SK-N-SH (cell line): Measurements from ENCODE around the gene ARMH4. TPM values are rescaled to one million over a fixed set of nuclear protein-coding genes. Genes with fewer than 3 reads are reported as not detected.

Experiments
- CTCF ChIA-PET: fragments of 300-600, 350-600 bp; formaldehyde crosslinking; extraction: SDS; loops from one replicate; lab custom pipeline; 2021; lab: Yijun Ruan, JAX
- POLR2A ChIA-PET: fragments of 350-600 bp; sonication (Branson Sonifier 250); formaldehyde crosslinking; extraction: SDS; loops from one replicate; lab custom pipeline; 2020; ENCODE audit warnings: antibody characterized with exemption, inconsistent platforms; lab: Yijun Ruan, JAX
- DNase-seq: peaks from one replicate; pipeline ENCODE4 v3.0.0; 2012
- H2AFZ ChIP-seq: fragments of 200-600 bp; sonication (generic); 2 replicates; pipeline ENCODE4 v1.8.1; 2016; ENCODE audit warnings: antibody characterized with exemption, mild to moderate bottlenecking, low read depth
- H3F3A ChIP-seq: fragments of 200-600 bp; sonication (generic); replicated peaks from 2 replicates; pipeline ENCODE3; 2016; ENCODE audit warnings: antibody characterized with exemption, mild to moderate bottlenecking; ENCODE audit not compliant: insufficient read depth
- H3K27ac ChIP-seq, 2 experiments: fragments of 200-500 bp in 1 of 2; fragments of 200-600 bp in 1 of 2; sonication (Bioruptor generic) in 1 of 2; sonication (generic), shearing (Covaris generic) in 1 of 2; 2 replicates each; pipeline versions ENCODE4 v1.5.1 to v1.6.1; 2014 to 2016; ENCODE audit warnings: low read depth in 2 of 2, inconsistent platforms in 1 of 2, low read length in 1 of 2, mild to moderate bottlenecking in 1 of 2, mixed read lengths in 1 of 2
- H3K27me3 ChIP-seq: fragments of 200-600 bp; sonication (generic), shearing (Covaris generic); 2 replicates; pipeline ENCODE4 v1.6.1; 2016; ENCODE audit warnings: mixed run types; ENCODE audit not compliant: insufficient read depth
- H3K36me3 ChIP-seq, 2 experiments: fragments of 200-500 bp in 1 of 2; fragments of 200-600 bp in 1 of 2; sonication (Bioruptor generic) in 1 of 2; sonication (generic) in 1 of 2; replicated peaks in 1 of 2; 2 replicates each; pipeline versions ENCODE3 to v1.5.1; 2014 to 2016; ENCODE audit warnings: low read length in 1 of 2, mild to moderate bottlenecking in 1 of 2; ENCODE audit not compliant: insufficient read depth in 2 of 2, control insufficient read depth in 1 of 2
- H3K4me1 ChIP-seq, 2 experiments: fragments of 200-500 bp in 1 of 2; fragments of 200-600 bp in 1 of 2; sonication (Bioruptor generic) in 1 of 2; sonication (generic), shearing (Covaris generic) in 1 of 2; 2 replicates each; pipeline versions ENCODE4 v1.5.1 to v1.6.1; 2014 to 2016; ENCODE audit warnings: low read depth in 1 of 2, low read length in 1 of 2, mixed run types in 1 of 2; ENCODE audit not compliant: insufficient read depth in 2 of 2, control insufficient read depth in 1 of 2
- H3K4me2 ChIP-seq: fragments of 200-600 bp; sonication (generic), shearing (Covaris generic); 2 replicates; pipeline ENCODE4 v1.6.1; 2017; ENCODE audit warnings: mixed run types
- H3K4me3 ChIP-seq, 2 experiments: fragments of 200-500 bp in 1 of 2; fragments of 200-600 bp in 1 of 2; sonication (Bioruptor generic) in 1 of 2; sonication (generic), shearing (Covaris generic) in 1 of 2; 2 replicates each; pipeline versions ENCODE4 v1.5.1 to v1.8.1; 2014 to 2016; ENCODE audit warnings: low read depth in 2 of 2, inconsistent platforms in 1 of 2, low read length in 1 of 2, mild to moderate bottlenecking in 1 of 2, mixed read lengths in 1 of 2, moderate library complexity in 1 of 2
- H3K79me2 ChIP-seq: fragments of 200-600 bp; sonication (generic); 2 replicates; pipeline ENCODE4 v1.8.1; 2017; ENCODE audit warnings: mild to moderate bottlenecking; ENCODE audit not compliant: insufficient read depth
- H3K9ac ChIP-seq: fragments of 200-600 bp; sonication (generic); 2 replicates; pipeline ENCODE4 v1.6.1; 2017; ENCODE audit warnings: mixed run types
- H3K9me2 ChIP-seq: fragments of 200-600 bp; sonication (generic); 2 replicates; pipeline ENCODE4 v1.6.1; 2017; ENCODE audit warnings: mixed run types
- H3K9me3 ChIP-seq: fragments of 200-600 bp; sonication (generic); 2 replicates; pipeline ENCODE4 v1.6.1; 2017; ENCODE audit warnings: mixed run types, mild to moderate bottlenecking, moderate library complexity
- H4K20me1 ChIP-seq: fragments of 200-600 bp; sonication (generic); 2 replicates; pipeline ENCODE4 v1.6.1; 2017; ENCODE audit warnings: mild to moderate bottlenecking, mixed run types; ENCODE audit not compliant: insufficient read depth
- CHD2 ChIP-seq: fragments of 150-350 bp; IDR thresholded peaks from 2 replicates; pipeline ENCODE4 v1.6.1; 2018; ENCODE audit warnings: low read length; ENCODE audit not compliant: partially characterized antibody
- ELF1 ChIP-seq: IDR thresholded peaks from 2 replicates; pipeline ENCODE4 v1.4.0; 2012
- EP300 ChIP-seq, 2 experiments: IDR thresholded peaks; 2 replicates each; pipeline versions ENCODE4 v1.4.0 to v1.6.1; 2012; ENCODE audit warnings: borderline replicate concordance in 1 of 2, low read depth in 1 of 2, low read length in 1 of 2
- FOXM1 ChIP-seq: IDR thresholded peaks from 2 replicates; pipeline ENCODE4 v1.4.0; 2012; ENCODE audit warnings: low read depth, mild to moderate bottlenecking
- GABPA ChIP-seq: IDR thresholded peaks from 2 replicates; pipeline ENCODE4 v1.4.0; 2012; ENCODE audit warnings: low read depth, mild to moderate bottlenecking
- NRF1 ChIP-seq: IDR thresholded peaks from 2 replicates; pipeline ENCODE4 v1.6.1; 2012; ENCODE audit warnings: low read depth, mild to moderate bottlenecking, low read length
- RAD21 ChIP-seq: IDR thresholded peaks from 2 replicates; pipeline ENCODE4 v1.6.1; 2012; ENCODE audit warnings: mild to moderate bottlenecking, low read length
- RCOR1 ChIP-seq: fragments of 150-350 bp; IDR thresholded peaks from 2 replicates; pipeline ENCODE4 v1.6.1; 2017; ENCODE audit warnings: antibody characterized with exemption, low read length
- RFX5 ChIP-seq: IDR thresholded peaks from 2 replicates; pipeline ENCODE4 v1.6.1; 2012; ENCODE audit warnings: mild to moderate bottlenecking, improper control_type of control experiment, low read length
- SIN3A ChIP-seq: IDR thresholded peaks from 2 replicates; pipeline ENCODE4 v1.6.1; 2012; ENCODE audit warnings: low read depth, mild to moderate bottlenecking, low read length, moderate library complexity, borderline replicate concordance
- SMC3 ChIP-seq: IDR thresholded peaks from 2 replicates; pipeline ENCODE4 v1.6.1; 2012; ENCODE audit warnings: low read depth, low read length, improper control_type of control experiment
- TAF1 ChIP-seq: IDR thresholded peaks from 2 replicates; pipeline ENCODE4 v1.6.1; 2012; ENCODE audit warnings: low read depth, mild to moderate bottlenecking, low read length, moderate library complexity, borderline replicate concordance
- TCF12 ChIP-seq: IDR thresholded peaks from 2 replicates; pipeline ENCODE4 v1.4.0; 2012
- TEAD4 ChIP-seq: IDR thresholded peaks from 2 replicates; pipeline ENCODE4 v1.4.0; 2012; ENCODE audit warnings: mild to moderate bottlenecking, borderline replicate concordance; ENCODE audit not compliant: insufficient read depth
- YY1 ChIP-seq: IDR thresholded peaks from 2 replicates; pipeline ENCODE4 v1.4.0; 2012; ENCODE audit warnings: low read depth, mild to moderate bottlenecking
- WGBS: methylation state at CpG from one replicate; pipeline ENCODE4 v1.1.6; 2017; ENCODE audit warnings: low lambda C conversion rate; 5-methylcytosine and 5-hydroxymethylcytosine counted together
- polyA plus RNA-seq, 3 experiments: library from polyadenylated mRNA; depleted of rRNA; stranded (reverse); fragments of >200 nt; gene quantifications; 2 replicates each; pipeline ENCODE4 v1.2.3, GENCODE V29; 2012
- TF ChIP-seq, protein P1 (sequence below): fragments of 200-600 bp; sonication (generic); IDR thresholded peaks from 2 replicates; pipeline ENCODE4 v1.6.1; 2017; ENCODE audit warnings: antibody characterized with exemption, mild to moderate bottlenecking, moderate library complexity
- TF ChIP-seq, protein P2 (sequence below): IDR thresholded peaks from 2 replicates; pipeline ENCODE4 v1.6.1; 2012; ENCODE audit warnings: mild to moderate bottlenecking, low read depth, low read length, moderate library complexity
- TF ChIP-seq, protein P3 (sequence below): IDR thresholded peaks from 2 replicates; pipeline ENCODE4 v1.4.0; 2012; ENCODE audit warnings: low read depth
- TF ChIP-seq, protein P4 (sequence below): fragments of 150-350 bp; IDR thresholded peaks from 2 replicates; pipeline ENCODE4 v1.6.1; 2016; ENCODE audit warnings: mild to moderate bottlenecking, low read depth, low read length

Gene ARMH4
- polyA plus RNA-seq, 1 of the 3 experiments (the other 2 are of a cell fraction): 0.39 TPM

DNA sequence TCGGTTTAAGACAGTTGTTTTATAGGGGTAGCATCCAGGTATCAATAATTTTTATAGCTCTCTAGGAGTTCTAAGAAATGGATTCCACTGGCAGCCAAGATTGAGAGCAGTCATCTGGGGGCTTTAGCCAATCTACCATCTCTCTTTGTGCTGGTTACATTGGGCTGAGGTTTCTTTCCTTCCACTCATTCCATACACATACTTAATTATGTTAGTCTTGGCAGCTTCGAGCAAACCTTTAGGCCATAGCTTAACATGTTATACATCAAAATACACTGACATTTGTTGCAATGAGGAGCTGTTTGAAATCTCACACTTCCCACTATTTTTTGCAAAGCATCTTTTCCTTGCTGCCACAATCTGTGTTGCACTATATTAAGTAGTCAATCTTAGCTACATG lies 63.1 kb downstream of the ARMH4 start:
- Histone ChIP-seq H3K27ac (no peak overlapping the region), H3K9me2 (no peaks in the 10 kb centered on the region), H3K4me1 (no peaks in the 10 kb centered on the region), H3F3A (no peaks in the 10 kb centered on the region), H2AFZ (no peak overlapping the region), H3K9ac (no peak overlapping the region), H3K9me3 (no peaks in the 10 kb centered on the region), H4K20me1 (no peaks in the 10 kb centered on the region), H3K36me3 (no peaks in the 10 kb centered on the region), H3K27me3 (no peaks in the 10 kb centered on the region), H3K79me2 (no peaks in the 10 kb centered on the region), H3K4me3 (no peak overlapping the region), H3K4me2 (no peak overlapping the region)
- TF ChIP-seq YY1: no peak
- TF ChIP-seq RCOR1: no peak
- no peak for TF ChIP-seq GABPA
- TF ChIP-seq SMC3: no peak
- TF ChIP-seq NRF1: no peak
- no peak for TF ChIP-seq SIN3A
- TF ChIP-seq RAD21: no peak
- TF ChIP-seq ELF1: no peak
- TF ChIP-seq RFX5: no peak
- no peak for TF ChIP-seq EP300 (IDR thresholded peaks at IDR 0.05; ENCODE audit: borderline replicate concordance in 1 of 2, low read depth in 1 of 2, low read length in 1 of 2)
- no peak for TF ChIP-seq TAF1
- TF ChIP-seq CHD2: no peak
- TF ChIP-seq TEAD4: no peak
- no peak for TF ChIP-seq FOXM1
- TF ChIP-seq, protein P1, sequence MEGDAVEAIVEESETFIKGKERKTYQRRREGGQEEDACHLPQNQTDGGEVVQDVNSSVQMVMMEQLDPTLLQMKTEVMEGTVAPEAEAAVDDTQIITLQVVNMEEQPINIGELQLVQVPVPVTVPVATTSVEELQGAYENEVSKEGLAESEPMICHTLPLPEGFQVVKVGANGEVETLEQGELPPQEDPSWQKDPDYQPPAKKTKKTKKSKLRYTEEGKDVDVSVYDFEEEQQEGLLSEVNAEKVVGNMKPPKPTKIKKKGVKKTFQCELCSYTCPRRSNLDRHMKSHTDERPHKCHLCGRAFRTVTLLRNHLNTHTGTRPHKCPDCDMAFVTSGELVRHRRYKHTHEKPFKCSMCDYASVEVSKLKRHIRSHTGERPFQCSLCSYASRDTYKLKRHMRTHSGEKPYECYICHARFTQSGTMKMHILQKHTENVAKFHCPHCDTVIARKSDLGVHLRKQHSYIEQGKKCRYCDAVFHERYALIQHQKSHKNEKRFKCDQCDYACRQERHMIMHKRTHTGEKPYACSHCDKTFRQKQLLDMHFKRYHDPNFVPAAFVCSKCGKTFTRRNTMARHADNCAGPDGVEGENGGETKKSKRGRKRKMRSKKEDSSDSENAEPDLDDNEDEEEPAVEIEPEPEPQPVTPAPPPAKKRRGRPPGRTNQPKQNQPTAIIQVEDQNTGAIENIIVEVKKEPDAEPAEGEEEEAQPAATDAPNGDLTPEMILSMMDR: no peak
- TF ChIP-seq, protein P2, sequence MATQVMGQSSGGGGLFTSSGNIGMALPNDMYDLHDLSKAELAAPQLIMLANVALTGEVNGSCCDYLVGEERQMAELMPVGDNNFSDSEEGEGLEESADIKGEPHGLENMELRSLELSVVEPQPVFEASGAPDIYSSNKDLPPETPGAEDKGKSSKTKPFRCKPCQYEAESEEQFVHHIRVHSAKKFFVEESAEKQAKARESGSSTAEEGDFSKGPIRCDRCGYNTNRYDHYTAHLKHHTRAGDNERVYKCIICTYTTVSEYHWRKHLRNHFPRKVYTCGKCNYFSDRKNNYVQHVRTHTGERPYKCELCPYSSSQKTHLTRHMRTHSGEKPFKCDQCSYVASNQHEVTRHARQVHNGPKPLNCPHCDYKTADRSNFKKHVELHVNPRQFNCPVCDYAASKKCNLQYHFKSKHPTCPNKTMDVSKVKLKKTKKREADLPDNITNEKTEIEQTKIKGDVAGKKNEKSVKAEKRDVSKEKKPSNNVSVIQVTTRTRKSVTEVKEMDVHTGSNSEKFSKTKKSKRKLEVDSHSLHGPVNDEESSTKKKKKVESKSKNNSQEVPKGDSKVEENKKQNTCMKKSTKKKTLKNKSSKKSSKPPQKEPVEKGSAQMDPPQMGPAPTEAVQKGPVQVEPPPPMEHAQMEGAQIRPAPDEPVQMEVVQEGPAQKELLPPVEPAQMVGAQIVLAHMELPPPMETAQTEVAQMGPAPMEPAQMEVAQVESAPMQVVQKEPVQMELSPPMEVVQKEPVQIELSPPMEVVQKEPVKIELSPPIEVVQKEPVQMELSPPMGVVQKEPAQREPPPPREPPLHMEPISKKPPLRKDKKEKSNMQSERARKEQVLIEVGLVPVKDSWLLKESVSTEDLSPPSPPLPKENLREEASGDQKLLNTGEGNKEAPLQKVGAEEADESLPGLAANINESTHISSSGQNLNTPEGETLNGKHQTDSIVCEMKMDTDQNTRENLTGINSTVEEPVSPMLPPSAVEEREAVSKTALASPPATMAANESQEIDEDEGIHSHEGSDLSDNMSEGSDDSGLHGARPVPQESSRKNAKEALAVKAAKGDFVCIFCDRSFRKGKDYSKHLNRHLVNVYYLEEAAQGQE: no peak
- TF ChIP-seq TCF12: no peak
- TF ChIP-seq, protein P3, sequence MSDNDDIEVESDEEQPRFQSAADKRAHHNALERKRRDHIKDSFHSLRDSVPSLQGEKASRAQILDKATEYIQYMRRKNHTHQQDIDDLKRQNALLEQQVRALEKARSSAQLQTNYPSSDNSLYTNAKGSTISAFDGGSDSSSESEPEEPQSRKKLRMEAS: no peak
- TF ChIP-seq, protein P4, sequence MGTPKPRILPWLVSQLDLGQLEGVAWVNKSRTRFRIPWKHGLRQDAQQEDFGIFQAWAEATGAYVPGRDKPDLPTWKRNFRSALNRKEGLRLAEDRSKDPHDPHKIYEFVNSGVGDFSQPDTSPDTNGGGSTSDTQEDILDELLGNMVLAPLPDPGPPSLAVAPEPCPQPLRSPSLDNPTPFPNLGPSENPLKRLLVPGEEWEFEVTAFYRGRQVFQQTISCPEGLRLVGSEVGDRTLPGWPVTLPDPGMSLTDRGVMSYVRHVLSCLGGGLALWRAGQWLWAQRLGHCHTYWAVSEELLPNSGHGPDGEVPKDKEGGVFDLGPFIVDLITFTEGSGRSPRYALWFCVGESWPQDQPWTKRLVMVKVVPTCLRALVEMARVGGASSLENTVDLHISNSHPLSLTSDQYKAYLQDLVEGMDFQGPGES: no peak
- CTCF ChIA-PET: interaction anchor here (1.2 to 1.3 kb wide), 2 partner anchors 16 to 17 kb away, joined by 4 read pairs; no protein-coding TSS in a partner anchor
- WGBS: 4% methylated on average over 2 of the region's 2 CpGs
- no peak for DNase-seq
- POLR2A ChIA-PET: no interaction called here
